ENCODE data around the gene RFC5.

DNA sequence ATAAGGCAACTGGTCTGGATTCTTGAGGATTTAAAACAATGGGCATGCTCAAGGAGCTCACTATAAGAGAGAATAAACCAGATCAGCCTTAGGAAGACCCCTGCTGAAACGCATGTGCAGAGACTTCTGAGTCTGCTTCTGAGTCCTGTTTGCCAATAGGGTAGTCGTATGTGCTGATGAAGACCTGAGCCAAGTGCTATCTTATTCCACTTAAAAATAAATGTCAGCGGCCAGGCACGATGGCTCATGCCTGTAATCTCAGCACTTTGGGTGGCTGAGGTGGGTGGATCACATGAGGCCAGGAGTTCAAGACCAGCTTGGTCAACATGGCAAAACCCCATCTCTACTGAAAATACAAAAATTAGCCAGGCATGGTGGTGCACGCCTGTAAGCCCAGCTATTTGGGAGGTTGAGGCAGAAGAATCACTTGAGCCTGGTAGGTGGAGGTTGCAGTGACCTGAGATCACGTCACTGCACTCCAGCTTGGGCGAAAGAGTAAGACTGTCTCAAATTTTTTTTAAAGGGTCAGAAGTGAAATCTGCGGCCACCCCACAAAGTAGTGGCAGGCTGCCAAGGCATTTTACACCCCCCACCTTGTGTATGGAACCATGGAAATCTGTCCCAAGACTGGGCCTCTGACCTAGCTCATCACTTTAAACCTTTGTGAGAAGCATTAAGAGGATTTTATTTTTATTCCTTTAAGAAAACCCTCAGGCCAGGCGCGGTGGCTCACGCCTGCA lies 20.3 kb downstream of the RFC5 start:
- TF ChIP-seq ZNF341 (tag by site-specific recombination; IDR thresholded peaks at IDR 0.05; ENCODE audit: low read depth), result no peak
- TF ChIP-seq, protein P1, sequence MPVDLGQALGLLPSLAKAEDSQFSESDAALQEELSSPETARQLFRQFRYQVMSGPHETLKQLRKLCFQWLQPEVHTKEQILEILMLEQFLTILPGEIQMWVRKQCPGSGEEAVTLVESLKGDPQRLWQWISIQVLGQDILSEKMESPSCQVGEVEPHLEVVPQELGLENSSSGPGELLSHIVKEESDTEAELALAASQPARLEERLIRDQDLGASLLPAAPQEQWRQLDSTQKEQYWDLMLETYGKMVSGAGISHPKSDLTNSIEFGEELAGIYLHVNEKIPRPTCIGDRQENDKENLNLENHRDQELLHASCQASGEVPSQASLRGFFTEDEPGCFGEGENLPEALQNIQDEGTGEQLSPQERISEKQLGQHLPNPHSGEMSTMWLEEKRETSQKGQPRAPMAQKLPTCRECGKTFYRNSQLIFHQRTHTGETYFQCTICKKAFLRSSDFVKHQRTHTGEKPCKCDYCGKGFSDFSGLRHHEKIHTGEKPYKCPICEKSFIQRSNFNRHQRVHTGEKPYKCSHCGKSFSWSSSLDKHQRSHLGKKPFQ (tag by site-specific recombination; IDR thresholded peaks at IDR 0.05), result no peak
- TF ChIP-seq PRDM1 (tag by site-specific recombination; IDR thresholded peaks at IDR 0.05), result no peak
- TF ChIP-seq, protein P2, sequence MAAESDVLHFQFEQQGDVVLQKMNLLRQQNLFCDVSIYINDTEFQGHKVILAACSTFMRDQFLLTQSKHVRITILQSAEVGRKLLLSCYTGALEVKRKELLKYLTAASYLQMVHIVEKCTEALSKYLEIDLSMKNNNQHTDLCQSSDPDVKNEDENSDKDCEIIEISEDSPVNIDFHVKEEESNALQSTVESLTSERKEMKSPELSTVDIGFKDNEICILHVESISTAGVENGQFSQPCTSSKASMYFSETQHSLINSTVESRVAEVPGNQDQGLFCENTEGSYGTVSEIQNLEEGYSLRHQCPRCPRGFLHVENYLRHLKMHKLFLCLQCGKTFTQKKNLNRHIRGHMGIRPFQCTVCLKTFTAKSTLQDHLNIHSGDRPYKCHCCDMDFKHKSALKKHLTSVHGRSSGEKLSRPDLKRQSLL (tag by site-specific recombination; IDR thresholded peaks at IDR 0.05), result no peak
- no peak for TF ChIP-seq RBAK (tag by site-specific recombination; IDR thresholded peaks at IDR 0.05)
- TF ChIP-seq CTCF (tag by site-specific recombination; IDR thresholded peaks at IDR 0.05), result no peak
- TF ChIP-seq ZNF157 (tag by site-specific recombination; IDR thresholded peaks at IDR 0.05), result no peak
- TF ChIP-seq ZNF350 (tag by site-specific recombination; IDR thresholded peaks at IDR 0.05), result no peak
